GM19351 (cell line): ENCODE measurements around the gene PRDX1.

Experiments used
- ATAC-seq: cut with Tn5 transposase; IDR thresholded peaks from one replicate; pipeline ENCODE4 v1.9.1; 2021; ENCODE audit warnings: mild to moderate bottlenecking, moderate library complexity; ENCODE audit not compliant: unreplicated experiment

The PRDX1 gene

GRCh38 chr1:45467353-45467752 lies 54.3 kb downstream of the PRDX1 start:
- peak; percentile 54 for ATAC-seq

GRCh38 chr1:45465277-45465676 lies 56.4 kb downstream of the PRDX1 start:
- ATAC-seq = no peak
